ENCODE results near the gene SRL.

DNA sequence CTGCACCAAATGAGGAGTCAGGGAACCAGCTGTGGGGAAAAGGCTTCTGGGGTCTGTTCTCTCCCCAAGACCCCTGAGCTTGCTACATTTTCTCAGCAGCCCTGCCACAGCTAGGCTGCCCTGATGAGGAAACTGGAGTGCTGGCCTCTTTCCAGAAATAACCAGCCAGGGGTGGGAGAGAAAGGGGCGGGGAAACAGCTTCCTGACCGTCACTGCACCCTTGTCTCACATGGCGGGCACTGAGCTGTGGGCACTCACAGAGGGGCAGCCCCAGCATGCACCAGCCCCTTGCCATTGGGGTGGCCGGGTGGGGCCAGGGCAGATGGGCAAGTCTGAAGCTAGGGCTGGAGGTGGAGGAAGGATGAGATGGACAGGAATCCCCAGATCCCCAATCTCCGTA lies 2.9 kb downstream of the SRL start:
- TF ChIP-seq, protein P1, sequence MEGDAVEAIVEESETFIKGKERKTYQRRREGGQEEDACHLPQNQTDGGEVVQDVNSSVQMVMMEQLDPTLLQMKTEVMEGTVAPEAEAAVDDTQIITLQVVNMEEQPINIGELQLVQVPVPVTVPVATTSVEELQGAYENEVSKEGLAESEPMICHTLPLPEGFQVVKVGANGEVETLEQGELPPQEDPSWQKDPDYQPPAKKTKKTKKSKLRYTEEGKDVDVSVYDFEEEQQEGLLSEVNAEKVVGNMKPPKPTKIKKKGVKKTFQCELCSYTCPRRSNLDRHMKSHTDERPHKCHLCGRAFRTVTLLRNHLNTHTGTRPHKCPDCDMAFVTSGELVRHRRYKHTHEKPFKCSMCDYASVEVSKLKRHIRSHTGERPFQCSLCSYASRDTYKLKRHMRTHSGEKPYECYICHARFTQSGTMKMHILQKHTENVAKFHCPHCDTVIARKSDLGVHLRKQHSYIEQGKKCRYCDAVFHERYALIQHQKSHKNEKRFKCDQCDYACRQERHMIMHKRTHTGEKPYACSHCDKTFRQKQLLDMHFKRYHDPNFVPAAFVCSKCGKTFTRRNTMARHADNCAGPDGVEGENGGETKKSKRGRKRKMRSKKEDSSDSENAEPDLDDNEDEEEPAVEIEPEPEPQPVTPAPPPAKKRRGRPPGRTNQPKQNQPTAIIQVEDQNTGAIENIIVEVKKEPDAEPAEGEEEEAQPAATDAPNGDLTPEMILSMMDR (IDR thresholded peaks at IDR 0.05 in 8 of 11, conservative IDR thresholded peaks at IDR 0.05 in 3 of 11) = no peak
- TF ChIP-seq POLR2A (IDR thresholded peaks at IDR 0.05) = no peak
- TF ChIP-seq POLR2AphosphoS5 (IDR thresholded peaks at IDR 0.05) = no peak
